ENCODE measurements around the gene PGLYRP1. TPM values are rescaled to one million over a fixed set of nuclear protein-coding genes. Genes with fewer than 3 reads are reported as not detected.

Gene PGLYRP1
- polyA plus RNA-seq, 4 donors, result 0.44 to 1.3 TPM; not detected in 2

DNA sequence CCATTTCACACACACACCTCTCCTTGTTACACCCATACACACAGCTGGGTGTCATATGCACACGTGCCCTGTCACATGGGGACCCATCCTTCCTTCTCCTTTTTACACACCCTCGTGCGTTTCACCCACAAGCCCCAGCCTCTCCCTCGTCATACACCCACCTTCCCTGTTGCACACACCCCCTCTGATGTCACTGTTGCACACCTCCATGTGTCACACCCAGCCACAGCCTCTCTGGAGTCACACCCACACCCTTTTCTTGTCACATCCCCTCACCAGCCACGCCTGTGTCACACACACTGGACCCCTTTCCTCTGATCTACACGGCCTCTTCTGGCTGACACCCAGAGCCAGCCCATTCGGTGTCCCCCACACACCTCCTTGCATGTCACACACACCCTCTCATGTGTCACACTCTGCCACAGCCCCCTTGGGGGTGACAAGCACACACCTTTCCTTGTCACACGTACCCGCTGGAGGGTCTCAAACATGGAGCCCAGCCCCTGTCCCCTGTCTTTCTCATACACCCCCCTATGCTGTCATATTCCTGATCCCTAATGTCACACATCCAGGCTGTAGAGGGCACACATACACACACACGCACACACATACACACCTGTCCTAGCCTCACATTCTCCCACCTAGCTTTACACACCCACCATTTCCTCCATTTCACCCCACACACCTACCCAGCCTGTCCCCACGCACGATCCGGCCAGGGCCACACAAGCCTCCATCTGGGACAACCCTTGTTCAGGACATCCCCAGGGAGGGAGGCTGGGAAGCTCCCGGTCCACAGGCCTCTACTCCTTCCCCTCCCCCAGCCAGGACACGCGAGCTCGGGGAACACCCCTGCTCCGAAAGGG, 50.5 kb downstream of the PGLYRP1 start:
- no peak for DNase-seq (ENCODE audit: low read depth in 4 of 4, low spot score in 3 of 4)

DNA sequence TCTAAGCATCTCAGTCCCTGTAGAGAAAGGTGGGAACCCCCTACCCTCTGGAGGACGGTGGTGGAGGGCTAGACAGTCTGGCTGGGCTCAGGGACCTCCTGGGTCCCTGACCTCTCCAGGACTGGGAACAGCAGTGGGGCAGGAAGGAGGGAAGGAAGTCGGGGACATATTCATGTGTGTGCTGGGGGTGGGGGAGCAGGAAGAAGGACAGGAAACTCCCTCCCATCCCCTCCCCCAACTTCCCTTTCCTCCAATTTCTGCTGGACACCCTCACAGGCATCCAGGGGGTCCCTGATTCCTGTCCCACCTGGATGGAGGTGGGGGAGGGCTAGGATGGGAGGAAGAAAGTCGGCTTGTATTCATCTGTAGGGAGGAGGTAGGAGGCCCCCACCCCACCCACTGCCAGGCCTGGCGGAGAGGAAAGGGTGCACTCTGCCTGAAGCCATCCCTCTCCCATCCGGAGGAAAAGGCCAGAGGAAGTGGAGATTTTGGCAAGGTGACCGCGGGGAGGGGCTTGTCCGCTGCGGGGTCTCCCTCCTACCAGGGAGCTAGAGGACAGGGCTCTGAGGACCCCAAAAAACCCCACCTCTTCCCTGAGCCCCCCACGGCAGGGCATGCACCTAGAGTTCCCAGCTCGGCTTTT, 51.5 kb downstream of the PGLYRP1 start:
- DNase-seq (ENCODE audit: low read depth in 4 of 4, low spot score in 3 of 4), result no peak

DNA sequence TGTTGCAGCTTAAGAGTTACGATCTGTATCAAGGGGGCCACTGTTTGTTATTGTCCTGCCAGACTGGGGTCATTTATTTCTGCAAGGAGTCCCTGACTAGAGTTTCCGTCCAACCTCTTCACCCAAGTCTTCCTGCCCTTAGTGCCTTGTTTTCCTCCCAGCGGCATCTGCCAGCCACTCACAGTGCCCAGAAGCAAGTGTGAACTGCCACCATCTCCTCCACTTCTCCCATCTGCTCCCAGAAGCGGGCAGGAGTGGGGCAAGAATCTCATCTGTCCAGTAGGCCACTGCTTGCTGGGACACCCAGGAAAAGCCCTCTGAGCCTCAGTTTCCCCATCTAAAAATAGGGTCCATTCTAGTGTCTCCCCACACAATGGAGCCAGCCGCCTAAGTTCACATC, 53.2 kb downstream of the PGLYRP1 start:
- DNase-seq (ENCODE audit: low read depth in 4 of 4, low spot score in 3 of 4), result no peak

Other genes starting within 250 kb of the PGLYRP1 start
- 10 to 100 TPM; 32.8 to 69.8 (median 48.1) TPM for gene DMPK, start 240.6 kb downstream of the PGLYRP1 start, polyA plus RNA-seq (ENCODE audit: insufficient read length in 4 of 4)
- gene DMWD, start 230.2 kb downstream of the PGLYRP1 start, polyA plus RNA-seq (ENCODE audit: insufficient read length in 4 of 4), result 10 to 100 TPM; 25.4 to 47.1 (median 33.7) TPM
- not detected for gene RSPH6A, start 207.7 kb downstream of the PGLYRP1 start, polyA plus RNA-seq (ENCODE audit: insufficient read length in 4 of 4)
- 10 to 100 TPM; 43.0 to 81.4 (median 55.5) TPM for gene SYMPK, start 159.9 kb downstream of the PGLYRP1 start, polyA plus RNA-seq (ENCODE audit: insufficient read length in 4 of 4)
- under 1 TPM; 0.11 to 0.76 (median 0.31) TPM for gene FOXA3, start 158.7 kb downstream of the PGLYRP1 start, polyA plus RNA-seq (ENCODE audit: insufficient read length in 4 of 4)
- 10 to 100 TPM; 16.4 to 28.2 (median 18.8) TPM for gene IRF2BP1, start 136.9 kb downstream of the PGLYRP1 start, polyA plus RNA-seq (ENCODE audit: insufficient read length in 4 of 4)
- 1 to 10 TPM; 3.5 to 7.6 (median 4.3) TPM for gene MYPOP, start 120.4 kb downstream of the PGLYRP1 start, polyA plus RNA-seq (ENCODE audit: insufficient read length in 4 of 4)
- gene NANOS2, start 108.3 kb downstream of the PGLYRP1 start, polyA plus RNA-seq (ENCODE audit: insufficient read length in 4 of 4), result not detected
- 1 to 10 TPM; 2.8 to 4.8 (median 3.8) TPM for gene NOVA2, start 49.2 kb downstream of the PGLYRP1 start, polyA plus RNA-seq (ENCODE audit: insufficient read length in 4 of 4)
- gene CCDC61, start 27.6 kb downstream of the PGLYRP1 start, polyA plus RNA-seq (ENCODE audit: insufficient read length in 4 of 4), result 10 to 100 TPM in 3 of 4 donors, 1 to 10 TPM in 1; 9.5 to 16.0 (median 11.4) TPM
- gene IGFL4, start 17.9 kb upstream of the PGLYRP1 start, polyA plus RNA-seq (ENCODE audit: insufficient read length in 4 of 4), result 1 to 10 TPM in 1 of 4 donors, under 1 TPM in 3; 0.16 to 1.1 (median 0.48) TPM
- gene IGFL3, start 101.6 kb upstream of the PGLYRP1 start, polyA plus RNA-seq (ENCODE audit: insufficient read length in 4 of 4), result not detected
- gene IGFL2, start 125.2 kb upstream of the PGLYRP1 start, polyA plus RNA-seq (ENCODE audit: insufficient read length in 4 of 4), result under 1 TPM in 1 of 4 donors, not detected in 3; 0.13 TPM
- gene IGFL1, start 206.7 kb upstream of the PGLYRP1 start, polyA plus RNA-seq (ENCODE audit: insufficient read length in 4 of 4), result not detected